Neural crest cell (in vitro differentiated cells): ENCODE data around the gene OR7G3. TPM values are rescaled to one million over a fixed set of nuclear protein-coding genes. Genes with fewer than 3 reads are reported as not detected.

ENCODE experiments used
- DNase-seq: peaks from one replicate; pipeline ENCODE4 v3.0.0; 2021; ENCODE audit warnings: low read depth, mixed read lengths, low spot score
- H3K27ac Mint-ChIP-seq: one replicate; pipeline ENCODE4 v1.8.0; 2021; ENCODE audit warnings: mild to moderate bottlenecking, mixed read lengths; ENCODE audit not compliant: unreplicated experiment
- H3K27me3 Mint-ChIP-seq: 2 replicates; pipeline ENCODE4 v1.8.0; 2021; ENCODE audit warnings: low read depth, mild to moderate bottlenecking, mixed read lengths
- H3K36me3 Mint-ChIP-seq: 2 replicates; pipeline ENCODE4 v1.8.0; 2021; ENCODE audit warnings: low read depth, mild to moderate bottlenecking, mixed read lengths
- H3K4me1 Mint-ChIP-seq: 2 replicates; pipeline ENCODE4 v1.8.0; 2021; ENCODE audit warnings: mixed read lengths
- H3K4me3 Mint-ChIP-seq: one replicate; pipeline ENCODE4 v1.8.0; 2021; ENCODE audit warnings: mild to moderate bottlenecking, mixed read lengths
- H3K9me3 Mint-ChIP-seq: 2 replicates; pipeline ENCODE4 v1.8.0; 2021; ENCODE audit warnings: mixed read lengths
- CTCF ChIP-seq: fragments of 200-600 bp; sonication (generic); conservative IDR thresholded peaks from 2 replicates; pipeline ENCODE4 v1.5.0; 2021; ENCODE audit warnings: antibody characterized with exemption, mild to moderate bottlenecking
- total RNA-seq: library from RNA; stranded (reverse); gene quantifications from 2 replicates; pipeline ENCODE4 v1.2.1, GENCODE V29; 2021

OR7G3 gene
- total RNA-seq, 1 donor from 2014 or later: not detected

DNA sequence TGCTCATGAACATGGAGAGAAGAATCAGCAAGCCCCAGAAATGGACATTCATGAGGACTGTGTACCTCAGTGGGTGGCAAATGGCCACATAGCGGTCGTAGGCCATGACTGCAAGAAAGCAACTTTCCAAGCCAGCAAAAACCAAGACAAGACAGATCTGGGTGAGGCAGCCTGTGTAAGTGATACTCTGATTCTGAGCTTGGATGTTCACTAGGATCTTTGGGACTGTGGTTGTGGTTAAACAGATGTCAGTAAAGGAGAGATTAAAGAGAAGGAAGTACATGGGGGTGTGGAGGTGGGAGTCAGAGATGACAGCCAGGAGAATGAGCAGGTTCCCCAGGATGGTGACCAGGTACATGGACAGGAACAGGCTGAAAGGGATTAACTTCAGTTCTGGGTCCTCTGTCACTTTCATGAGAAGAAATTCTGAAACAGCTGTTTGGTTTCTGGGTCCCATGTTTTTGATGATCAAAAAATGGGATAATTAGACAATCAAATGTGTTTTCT, 11.4 kb downstream of the OR7G3 start, which contains the start of gene OR7G1:
Gene OR7G1 (minus strand): TSS at position 457 of the 507 bp plus-strand sequence. CDS start 0 bp downstream, at position 457.
- no peak for TF ChIP-seq CTCF

GRCh38 chr19:9109959-9110358, 16.8 kb downstream of the OR7G3 start:
- peaks cover 3% of the 10 kb centered on the region for H3K9me3 Mint-ChIP-seq
- no peaks in the 10 kb centered on the region for H3K36me3 Mint-ChIP-seq
- H3K4me1 Mint-ChIP-seq: no peaks in the 10 kb centered on the region
- no peak overlapping the region for H3K4me3 Mint-ChIP-seq
- DNase-seq: no peak
- no peak for TF ChIP-seq CTCF
- peaks cover 36% of the 10 kb centered on the region for H3K27me3 Mint-ChIP-seq
- H3K27ac Mint-ChIP-seq: no peak overlapping the region

More for the DNA sequence above, 11.4 kb downstream of the OR7G3 start, which contains the start of gene OR7G1:
- Mint-ChIP-seq H3K4me1 (no peaks in the 10 kb centered on the region), H3K27ac (no peak within 1 kb of the TSS), H3K36me3 (no peaks in the 10 kb centered on the region), H3K4me3 (no peak within 1 kb of the TSS), H3K27me3 (peaks cover 45% of the 10 kb centered on the region), H3K9me3 (peaks cover 5% of the 10 kb centered on the region)
- no peak for DNase-seq

DNA sequence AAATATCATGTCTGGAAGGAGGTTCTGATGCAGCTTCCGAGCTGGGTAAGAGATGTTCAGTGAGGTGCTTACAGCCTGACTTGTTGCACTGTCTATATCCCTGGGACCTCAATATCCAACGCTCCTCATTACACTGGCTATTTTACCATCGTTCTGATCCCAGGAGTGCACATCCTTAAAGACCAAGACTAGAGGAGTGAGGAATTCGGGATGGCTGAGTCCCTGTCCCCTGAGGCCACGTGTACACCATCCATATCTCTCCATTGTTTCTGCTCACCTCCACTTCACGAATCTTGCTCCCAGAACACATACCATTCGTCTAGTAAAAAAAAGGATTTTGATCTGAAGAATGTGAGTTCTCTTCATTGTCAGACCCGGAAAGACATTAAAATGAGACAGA, 19.4 kb downstream of the OR7G3 start, which contains the start of gene OR7G2:
Gene OR7G2 (minus strand): TSS at position 101 of the 400 bp plus-strand sequence. CDS start 4,232 bp downstream, outside the sequence.
- H3K27me3 Mint-ChIP-seq: peaks cover 35% of the 10 kb centered on the region
- no peak within 1 kb of the TSS for H3K4me3 Mint-ChIP-seq
- H3K9me3 Mint-ChIP-seq: peaks cover 3% of the 10 kb centered on the region
- H3K36me3 Mint-ChIP-seq: no peaks in the 10 kb centered on the region
- H3K27ac Mint-ChIP-seq: no peak within 1 kb of the TSS
- H3K4me1 Mint-ChIP-seq: no peaks in the 10 kb centered on the region
- DNase-seq: no peak
- TF ChIP-seq CTCF: no peak

DNA sequence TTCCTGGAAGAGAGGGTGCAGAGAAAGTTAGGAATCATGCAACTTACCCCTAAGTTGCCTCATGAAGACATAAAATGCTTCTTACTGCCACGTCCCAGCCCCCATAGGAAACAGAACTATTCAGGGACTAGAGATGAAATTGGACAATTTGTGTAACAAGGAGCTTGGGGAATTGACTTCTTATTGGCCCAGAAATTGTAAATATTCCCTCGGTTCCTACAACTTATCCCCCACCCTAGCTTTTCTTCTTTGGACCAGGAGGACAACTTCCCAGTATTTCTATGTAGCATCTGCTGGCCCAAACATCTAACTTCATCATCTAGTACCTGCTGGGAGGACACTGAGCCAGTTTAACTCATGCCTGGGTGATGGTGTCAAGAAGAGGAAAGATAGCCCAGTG, 40.0 kb downstream of the OR7G3 start, which contains the start of gene OR1M1:
Gene OR1M1 (plus strand): TSS at position 301 of the 400 bp plus-strand sequence. CDS start 6,184 bp downstream, outside the sequence.
- H3K27ac Mint-ChIP-seq: no peak within 1 kb of the TSS
- H3K9me3 Mint-ChIP-seq: no peaks in the 10 kb centered on the region
- TF ChIP-seq CTCF: no peak
- DNase-seq: no peak
- peaks cover 40% of the 10 kb centered on the region for H3K27me3 Mint-ChIP-seq
- no peak within 1 kb of the TSS for H3K4me3 Mint-ChIP-seq
- H3K36me3 Mint-ChIP-seq: no peaks in the 10 kb centered on the region
- no peaks in the 10 kb centered on the region for H3K4me1 Mint-ChIP-seq

DNA sequence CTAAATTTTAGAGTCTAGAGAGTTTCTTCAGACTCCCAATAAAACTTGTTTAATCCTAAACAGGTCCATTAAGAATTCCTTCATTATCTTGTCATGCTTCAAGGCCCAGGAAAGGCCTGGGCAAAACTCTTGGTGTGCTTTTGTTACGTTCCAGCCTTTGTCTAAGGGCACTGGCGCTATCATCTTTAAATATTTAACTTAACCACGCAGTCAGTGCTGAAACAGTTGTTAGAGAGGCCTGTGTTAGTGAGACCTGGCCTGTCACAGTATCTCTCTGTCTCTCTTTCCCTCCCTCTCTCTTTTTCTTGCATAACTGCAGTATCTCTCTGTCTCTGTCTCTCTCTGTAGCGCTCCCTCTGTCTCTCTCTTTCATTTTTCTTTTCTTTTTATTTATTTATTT, 48.1 kb downstream of the OR7G3 start:
- no peak for TF ChIP-seq CTCF
- H3K36me3 Mint-ChIP-seq: no peaks in the 10 kb centered on the region
- H3K4me1 Mint-ChIP-seq: peaks cover 5% of the 10 kb centered on the region
- peaks cover 5% of the 10 kb centered on the region for H3K27me3 Mint-ChIP-seq
- H3K9me3 Mint-ChIP-seq: no peaks in the 10 kb centered on the region
- DNase-seq: no peak
- no peak overlapping the region for H3K27ac Mint-ChIP-seq
- H3K4me3 Mint-ChIP-seq: no peak overlapping the region
